NK-92 (cell line): ENCODE results near the gene STK11.

ENCODE experiments used
- DNase-seq: peaks from one replicate; lab custom pipeline; 2025; ENCODE audit not compliant: unreplicated experiment; lab: John Stamatoyannopoulos, UW

Gene STK11, protein sequence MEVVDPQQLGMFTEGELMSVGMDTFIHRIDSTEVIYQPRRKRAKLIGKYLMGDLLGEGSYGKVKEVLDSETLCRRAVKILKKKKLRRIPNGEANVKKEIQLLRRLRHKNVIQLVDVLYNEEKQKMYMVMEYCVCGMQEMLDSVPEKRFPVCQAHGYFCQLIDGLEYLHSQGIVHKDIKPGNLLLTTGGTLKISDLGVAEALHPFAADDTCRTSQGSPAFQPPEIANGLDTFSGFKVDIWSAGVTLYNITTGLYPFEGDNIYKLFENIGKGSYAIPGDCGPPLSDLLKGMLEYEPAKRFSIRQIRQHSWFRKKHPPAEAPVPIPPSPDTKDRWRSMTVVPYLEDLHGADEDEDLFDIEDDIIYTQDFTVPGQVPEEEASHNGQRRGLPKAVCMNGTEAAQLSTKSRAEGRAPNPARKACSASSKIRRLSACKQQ

DNA sequence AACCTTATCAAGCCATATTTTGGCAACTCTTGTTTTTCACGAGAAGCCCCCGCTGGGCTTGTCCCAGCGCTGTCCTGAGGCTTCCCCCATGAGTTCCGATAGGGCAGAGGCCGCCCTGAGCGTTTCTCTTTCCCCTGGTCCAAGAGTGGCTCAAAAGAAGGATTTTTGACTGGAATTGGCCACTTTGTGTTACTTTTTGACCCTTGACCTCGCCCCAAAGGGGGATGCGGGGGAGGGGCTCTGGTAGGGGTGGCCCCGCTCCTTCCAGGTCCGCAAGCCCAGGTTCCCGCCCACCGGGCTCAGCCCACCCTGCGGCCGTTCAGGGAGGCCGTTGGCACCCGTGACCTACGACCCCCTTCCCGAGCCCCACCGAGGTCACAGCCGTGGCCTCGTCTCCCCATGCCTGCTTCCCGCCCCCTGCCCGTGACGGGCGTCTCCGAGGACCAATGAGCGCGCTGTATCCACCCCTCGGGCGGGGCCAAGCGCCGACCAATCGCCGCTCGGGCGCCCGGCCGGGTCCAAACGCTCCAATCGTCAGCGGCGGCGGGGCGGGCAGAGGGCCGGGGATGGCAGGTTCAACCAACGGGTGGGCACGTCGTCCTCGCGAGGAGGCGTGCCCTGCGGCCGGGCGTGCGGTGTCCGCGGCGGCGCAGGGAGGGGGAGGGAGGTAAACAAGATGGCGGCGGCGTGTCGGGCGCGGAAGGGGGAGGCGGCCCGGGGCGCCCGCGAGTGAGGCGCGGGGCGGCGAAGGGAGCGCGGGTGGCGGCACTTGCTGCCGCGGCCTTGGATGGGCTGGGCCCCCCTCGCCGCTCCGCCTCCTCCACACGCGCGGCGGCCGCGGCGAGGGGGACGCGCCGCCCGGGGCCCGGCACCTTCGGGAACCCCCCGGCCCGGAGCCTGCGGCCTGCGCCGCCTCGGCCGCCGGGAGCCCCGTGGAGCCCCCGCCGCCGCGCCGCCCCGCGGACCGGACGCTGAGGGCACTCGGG, at the start of gene STK11:
Gene STK11 (plus strand): TSS at position 665 of the 986 bp plus-strand sequence. CDS start 1,136 bp downstream, outside the sequence.
- peak; percentile 95 for DNase-seq

DNA sequence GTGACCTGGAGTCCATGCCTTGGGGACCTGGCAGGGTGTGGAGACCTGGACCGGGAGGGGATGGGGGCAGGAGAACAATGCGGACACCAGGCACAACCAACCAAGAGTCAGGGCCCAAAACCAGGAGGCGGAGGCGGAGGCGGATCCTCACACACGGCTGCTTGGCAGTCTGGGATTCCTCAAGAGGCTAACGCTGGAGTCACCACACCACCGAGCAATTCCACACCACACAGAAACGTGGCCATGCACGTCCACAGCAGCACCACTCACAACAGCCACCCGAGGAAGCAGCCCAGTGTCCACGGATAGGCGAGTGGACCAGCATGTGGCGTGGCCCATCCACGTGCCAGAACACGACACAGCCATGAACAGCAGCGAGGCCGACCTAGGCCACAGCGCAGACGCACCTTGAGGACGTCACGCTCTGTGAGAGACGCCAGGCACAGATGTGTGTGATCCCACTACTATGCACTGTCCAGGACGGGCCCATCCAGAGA, 49.2 kb upstream of the STK11 start:
- no peak for DNase-seq

DNA sequence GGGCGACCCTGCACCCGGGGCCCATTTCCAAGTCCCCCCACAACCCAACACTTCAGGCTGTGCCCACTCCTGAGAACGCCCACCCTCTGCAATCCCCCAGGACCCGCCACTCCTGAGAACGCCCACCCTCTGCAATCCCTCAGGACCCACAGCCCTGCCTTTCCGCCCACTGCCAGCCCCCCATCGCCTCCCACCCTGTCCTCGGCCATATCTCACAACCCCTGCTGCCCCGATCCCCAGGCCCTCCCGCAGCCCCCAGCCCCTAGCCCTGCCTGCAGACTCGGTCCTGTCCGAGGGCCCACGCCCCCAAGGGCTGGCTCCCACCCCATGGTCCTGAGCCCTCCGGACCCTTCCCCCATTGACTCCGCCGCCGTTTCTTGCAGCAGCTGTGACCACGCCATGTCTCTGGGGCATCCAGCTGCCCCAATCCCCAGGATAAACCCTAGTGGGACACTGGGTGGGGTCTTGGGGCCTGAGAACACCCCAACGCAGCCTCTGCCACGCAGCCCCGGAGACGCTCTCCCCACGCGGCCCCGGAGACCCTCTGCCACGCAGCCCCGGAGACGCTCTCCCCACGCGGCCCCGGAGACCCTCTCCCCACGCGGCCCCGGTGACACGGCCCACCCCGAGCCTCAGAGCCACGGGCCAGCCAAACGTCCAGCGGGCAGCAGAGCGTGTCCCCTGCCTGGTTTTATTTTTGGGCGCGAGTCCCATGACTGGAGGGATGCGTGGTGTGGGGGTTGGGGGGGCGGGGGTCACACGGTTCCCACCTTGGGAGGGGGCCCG, 48.6 kb upstream of the STK11 start:
- no peak for DNase-seq

DNA sequence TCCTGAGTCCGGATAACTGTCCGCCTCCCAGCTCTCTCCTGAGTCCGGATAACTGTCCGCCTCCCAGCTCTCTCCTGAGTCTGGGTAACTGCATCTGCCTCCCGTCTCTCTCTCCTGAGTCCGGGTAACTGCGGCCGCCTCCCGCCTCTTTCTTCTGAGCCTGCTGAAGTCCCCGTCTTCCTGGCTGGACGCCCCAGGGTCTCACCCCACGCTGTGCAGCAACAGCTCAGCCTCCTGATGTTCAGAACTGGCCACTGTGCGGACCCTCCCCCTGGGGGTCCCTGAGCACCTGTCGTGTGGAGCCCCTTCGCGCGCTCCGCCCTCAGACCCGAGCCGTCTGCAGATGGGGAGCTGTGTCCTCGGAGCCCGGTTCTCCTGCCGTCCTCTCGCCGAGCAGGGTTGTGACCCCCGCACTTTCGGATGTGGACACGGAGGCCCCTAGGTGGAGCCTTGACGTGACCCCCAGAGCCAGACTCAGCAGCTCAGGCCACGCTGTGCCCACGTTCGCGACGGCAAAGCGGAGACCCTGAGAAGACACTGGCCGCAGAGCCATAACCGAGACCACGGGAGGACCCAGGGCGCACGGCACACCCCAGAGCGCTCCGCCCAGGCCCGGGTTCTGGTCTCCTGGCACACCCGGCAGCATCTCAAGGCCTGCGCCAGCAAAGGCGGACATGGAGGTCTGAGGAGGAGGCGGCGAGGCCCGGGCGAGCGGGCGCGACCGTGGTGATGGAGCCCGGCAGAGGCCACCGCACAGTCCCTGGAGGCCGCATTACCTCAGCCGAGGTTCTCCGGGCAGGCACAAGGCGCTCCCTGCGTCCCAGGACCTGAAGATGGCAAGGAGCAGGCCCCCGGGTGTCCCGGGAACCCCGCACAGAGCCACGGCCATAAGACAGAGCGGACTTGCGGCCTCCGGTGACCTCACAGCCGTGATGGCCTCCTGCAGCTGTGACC, 47.4 kb upstream of the STK11 start:
- no peak for DNase-seq

DNA sequence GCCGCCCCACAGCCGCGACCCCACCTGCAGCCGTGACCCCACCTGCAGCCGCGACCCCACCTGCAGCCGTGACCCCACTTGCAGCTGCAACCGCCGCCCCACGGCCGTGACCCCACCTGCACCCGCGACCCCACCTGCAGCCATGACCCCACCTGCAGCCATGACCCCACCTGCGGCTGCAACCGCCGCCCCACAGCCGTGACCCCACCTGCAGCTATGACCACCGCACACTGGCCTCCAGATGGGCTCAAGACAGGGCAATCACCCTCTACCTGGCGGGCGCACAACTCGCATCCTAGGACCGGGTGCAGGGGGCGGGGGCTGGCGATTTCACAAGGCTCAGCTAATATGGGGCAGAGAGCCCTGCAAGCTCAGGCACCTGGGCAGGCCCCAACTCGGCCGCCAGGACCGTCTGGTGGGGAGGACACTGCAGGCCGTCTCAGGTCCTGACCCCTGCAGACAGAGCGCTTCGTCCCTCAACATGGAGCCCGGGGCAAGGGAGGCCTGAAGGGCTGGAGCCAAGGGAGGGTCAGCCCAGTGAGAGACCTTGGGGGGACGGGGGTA, 46.6 kb upstream of the STK11 start:
- DNase-seq, result no peak

DNA sequence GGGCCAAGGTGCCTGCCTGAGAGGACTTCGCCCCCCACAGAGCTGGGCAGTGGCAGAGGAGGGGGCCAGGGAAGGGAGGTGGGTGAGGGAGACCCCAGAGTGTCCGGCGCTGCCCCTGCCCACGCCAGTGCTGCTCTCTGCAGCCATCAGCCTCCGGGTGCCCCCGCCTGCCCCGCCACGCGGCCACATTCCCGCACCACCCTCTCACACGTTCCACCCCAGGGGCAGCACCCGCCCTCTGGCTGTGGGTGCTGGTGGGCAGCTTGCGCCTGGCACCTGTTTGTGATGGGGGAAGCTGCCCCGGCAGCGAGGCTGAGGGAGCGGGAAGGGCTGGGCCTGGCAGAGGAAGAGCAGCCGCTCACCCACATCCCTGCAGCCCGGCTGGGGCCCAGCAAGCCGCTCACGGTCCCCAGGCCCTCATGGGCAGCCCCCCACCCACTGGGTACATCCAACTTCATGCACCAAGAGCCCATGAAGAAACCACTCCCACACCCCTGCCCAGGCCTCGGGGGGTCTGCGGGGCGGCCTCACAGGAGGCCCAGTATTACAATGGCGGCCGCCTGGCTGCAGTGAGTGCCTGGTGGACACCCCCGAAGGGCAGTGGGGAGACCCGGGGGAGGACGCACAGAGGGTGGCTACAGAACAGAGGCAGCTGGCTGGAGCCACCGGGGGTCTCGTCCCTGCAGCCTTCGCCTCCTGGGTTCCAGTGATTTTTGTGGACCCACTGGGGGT, 45.5 kb upstream of the STK11 start:
- no peak for DNase-seq

DNA sequence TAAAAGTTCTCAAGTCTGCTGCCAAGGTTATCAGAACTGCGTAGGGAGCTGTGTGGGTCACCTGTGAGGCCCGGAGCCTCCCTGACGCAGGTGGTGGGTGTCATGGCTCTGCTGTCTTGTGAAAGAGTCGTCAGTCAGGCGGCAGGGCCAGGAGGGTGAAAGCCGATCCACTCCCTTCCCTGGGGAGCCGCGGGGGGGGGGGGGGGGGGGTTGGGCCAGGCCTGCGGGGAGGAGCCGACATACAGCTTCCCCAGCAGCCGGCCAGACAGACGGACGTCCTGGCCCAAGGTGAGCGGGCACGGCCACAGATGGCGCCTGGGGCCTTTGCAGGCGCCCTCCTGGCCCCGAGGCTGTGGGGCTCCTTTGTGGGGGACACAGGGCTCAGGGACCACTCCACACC, 43.9 kb upstream of the STK11 start:
- no peak for DNase-seq

DNA sequence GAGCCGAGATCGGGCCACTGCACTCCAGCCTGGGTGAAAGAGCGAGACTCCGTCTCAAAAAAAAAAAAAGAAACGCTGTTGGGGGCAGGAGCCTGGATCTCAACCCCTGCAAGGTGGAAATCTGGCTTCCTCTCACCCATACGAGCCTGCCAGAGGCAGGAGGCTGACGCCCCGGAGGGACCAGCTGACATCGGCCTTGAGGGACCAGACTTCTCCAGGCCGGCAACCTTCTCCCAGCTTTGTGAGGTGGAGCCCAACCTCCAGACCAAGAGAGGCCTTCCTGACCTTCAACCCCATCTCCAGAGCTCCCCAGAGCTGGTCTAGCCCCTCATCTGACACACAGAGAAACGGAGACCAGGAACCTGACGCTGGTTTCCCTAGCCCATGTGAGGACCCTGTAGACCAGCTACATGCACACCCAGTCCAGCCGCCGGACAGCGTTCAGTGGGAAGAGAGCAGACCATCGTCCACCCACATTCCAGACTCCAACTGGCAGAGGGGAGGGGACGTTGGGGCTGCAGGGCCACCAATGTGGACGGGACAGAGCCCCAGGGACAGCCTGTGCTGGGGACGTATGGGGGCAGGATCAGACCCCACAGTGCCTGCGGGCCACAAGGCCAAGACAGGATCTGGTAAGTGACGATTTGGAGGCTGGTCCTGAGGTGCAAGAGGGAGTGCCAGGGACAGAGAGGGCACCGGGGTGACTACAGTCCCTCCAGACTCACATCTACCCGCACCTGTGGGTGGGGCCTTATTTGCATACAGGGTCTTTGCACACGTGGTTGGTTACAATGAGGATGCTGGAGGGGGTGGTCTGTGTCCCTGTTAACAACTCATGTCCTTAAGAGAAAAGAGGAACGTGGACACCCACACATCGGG, 42.9 kb upstream of the STK11 start:
- no peak for DNase-seq

DNA sequence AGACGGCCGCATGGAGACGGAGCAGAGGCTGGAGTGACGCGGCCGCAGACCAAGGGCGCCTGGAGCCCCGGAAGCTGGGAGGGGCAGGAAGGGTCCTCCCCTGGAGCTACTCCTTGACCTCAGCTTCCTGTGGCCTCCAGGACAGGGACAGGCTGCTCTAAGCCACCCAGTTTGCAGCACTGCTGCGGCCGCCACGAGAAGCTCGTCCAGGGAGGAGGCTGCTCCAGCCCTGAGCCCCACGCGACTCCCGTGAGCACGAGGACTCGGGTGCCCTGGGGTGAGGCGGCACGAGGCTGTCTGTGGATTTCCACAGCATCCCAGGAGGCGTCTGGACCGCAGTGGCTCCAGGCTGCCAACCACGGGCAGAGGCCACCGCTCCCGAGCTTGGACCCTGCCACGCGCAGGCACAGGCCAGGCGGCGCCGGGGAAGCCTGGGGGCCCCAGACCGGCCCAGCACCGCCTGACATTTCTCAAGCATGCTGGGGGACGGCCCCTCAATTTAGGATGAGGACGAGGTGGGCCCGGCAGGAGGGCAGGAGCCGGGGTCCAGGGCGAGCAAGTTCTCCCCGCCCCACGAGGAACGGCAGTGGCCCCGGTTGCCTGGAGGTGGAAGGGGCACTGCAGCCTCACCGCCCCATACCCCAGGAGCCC, 42.2 kb upstream of the STK11 start:
- DNase-seq, result no peak

DNA sequence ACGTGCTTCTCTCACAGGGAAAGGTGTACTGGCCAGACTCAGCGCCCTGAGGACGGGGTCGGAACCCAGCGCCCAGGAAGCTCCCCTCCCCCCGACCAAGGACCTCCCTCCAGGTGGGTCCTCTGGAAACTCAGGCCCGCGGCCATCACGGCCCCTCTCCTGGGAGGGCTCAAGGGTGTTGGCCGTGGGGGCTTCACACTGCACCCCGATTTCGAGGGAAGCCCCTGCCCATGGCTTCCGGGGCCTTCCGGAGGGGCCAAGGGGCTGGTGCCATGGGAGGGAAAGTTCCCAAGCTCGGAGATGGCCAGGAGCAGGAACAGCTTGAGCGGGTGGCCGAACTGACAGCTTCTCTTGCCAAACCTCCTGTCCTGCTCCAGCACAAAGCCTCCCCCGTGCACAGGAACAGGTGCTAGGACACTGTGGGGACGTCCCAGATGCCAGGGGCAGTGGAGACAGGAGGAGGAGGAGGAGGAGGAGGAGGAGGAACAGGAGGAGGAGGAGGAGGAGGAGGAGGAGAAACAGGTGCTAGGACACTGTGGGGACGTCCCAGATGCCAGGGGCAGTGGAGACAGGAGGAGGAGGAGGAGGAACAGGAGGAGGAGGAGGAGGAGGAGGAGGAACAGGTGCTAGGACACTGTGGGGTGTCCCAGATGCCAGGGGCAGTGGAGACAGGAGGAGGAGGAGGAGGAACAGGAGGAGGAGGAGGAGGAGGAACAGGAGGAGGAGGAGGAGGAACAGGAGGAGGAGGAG, 41.5 kb upstream of the STK11 start:
- DNase-seq, result no peak

DNA sequence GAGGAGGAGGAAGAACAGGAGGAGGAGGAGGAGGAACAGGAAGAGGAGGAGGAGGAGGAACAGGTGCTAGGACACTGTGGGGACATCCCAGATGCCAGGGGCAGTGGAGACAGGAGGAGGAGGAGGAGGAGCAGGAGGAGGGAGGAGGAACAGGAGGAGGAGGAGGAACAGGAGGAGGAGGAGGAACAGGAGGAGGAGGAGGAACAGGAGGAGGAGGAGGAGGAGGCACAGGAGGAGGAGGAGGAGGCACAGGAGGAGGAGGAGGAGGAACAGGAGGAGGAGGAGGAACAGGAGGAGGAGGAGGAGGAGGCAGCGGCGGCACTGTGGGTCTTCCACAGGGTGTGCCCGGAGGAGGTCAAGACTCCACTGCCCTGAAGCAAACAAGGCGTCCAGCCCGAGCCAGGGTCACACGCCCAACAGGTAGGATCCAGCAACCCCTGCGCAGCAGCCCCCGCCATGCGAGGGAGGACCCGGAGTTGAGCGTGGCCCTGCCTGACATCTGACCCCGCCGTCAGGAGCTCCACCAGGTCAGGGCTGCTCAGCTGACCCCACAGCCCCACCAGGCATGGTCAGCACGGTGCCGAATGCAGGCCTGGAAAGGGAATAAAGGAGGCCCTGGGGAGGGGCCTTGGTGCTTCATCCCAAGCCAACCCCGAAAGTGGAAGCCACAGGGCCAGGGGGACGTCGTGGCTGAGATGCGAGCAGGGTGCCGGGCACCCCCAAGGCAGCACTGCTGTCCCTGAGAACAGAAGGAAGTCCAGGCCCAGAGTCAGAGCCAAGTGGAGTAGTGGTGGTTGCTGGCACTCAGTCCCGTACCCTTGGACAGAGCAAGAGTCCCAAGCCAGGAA, 40.7 kb upstream of the STK11 start:
- no peak for DNase-seq

DNA sequence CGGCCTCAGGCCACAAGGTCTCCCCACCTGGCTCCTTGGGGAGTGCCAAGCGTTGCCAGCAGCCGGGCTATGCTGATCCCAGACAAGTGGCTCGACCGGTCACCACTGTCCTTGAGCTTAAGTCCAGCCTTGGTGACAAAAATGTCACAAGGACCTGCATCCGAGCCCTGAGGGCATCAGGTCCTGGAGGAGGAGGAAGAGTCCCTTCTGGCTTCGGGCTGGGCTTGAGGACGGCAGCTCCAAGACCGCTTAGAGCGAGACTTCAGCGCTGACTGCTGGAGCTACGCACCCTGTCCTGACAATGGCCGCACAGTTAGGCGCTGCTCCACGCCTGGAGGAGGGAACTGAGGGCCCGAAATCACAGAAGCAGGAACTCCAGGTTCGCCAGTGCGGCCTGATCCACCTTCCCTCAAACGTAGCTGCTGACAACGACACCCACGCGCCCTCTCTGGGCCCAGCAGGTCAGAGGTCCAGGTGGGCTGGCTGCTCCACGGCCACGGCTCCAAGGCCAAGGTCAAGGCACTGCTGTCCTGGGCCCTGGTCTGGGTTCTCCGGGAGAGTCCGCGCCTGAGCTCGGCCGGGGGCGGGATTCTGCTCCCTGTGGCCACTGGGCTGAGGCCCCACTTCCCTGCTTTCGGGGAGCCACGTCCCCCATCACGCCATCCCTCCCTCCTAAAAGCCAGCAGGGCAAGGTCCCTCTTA, 38.6 kb upstream of the STK11 start:
- no peak for DNase-seq

DNA sequence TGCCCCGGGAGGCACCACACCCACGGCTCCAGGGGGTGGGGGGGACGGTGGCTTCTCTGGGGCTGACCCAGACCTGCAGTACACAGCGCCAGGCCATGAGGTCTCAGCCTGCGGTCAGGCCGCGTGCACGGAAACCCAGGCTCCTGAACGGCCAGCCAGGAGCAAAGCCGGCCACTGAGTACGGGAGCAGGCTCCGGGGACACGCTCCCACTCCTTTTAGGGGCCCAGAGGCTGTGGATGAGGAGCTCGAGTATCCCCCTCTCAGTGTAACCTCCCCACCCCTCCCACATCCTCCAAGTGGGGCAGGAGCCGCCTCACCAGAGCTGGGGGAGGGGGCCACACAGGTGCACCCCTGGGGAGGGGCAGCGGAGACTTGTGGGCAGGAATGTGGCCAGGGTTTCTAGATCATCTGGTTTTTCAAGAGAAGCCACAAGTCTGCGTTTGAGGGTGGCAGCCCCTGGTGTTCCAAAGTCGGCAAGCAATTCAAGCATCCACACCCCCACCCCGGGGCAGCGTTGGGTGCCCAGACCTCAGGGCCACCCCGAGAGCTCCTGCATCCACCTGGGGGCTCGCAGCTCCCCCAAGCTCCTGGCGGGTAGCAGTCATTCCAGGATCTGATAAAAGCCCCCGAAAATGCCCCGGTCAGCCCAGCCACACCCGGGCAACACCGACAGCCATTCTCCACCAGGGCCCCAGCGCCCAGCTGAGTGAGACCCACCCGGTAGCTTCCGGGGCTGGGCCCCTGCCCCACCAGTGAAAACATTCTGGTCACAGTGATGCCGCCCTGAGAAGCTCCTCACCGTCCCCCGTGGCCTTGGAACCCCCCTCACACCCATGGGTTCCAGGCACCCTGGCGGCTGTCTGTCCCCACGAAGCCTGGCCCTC, 37.6 kb upstream of the STK11 start:
- no peak for DNase-seq
